GM23338 (cell line): Measurements from ENCODE around the gene CMKLR1.

Experiments
- CREB1 ChIP-seq: fragments of 250-450 bp; sonication (Bioruptor Pico); IDR thresholded peaks from 2 replicates; pipeline ENCODE4 v1.5.0; 2020; ENCODE audit warnings: low read depth, mild to moderate bottlenecking, moderate library complexity
- EZH2 ChIP-seq: fragments of 200-600 bp; sonication (generic); IDR thresholded peaks from one replicate; pipeline ENCODE4 v1.8.0; 2017; ENCODE audit warnings: antibody characterized with exemption, mild to moderate bottlenecking, low read depth; ENCODE audit not compliant: unreplicated experiment
- EZH2phosphoT487 ChIP-seq: fragments of 200-600 bp; sonication (generic); IDR thresholded peaks from one replicate; pipeline ENCODE4 v1.8.1; 2018; ENCODE audit warnings: antibody characterized with exemption; ENCODE audit not compliant: unreplicated experiment
- JUNB ChIP-seq: IDR thresholded peaks from one replicate; pipeline ENCODE4 v1.6.1; 2016; ENCODE audit warnings: antibody characterized with exemption; ENCODE audit not compliant: unreplicated experiment
- NANOG ChIP-seq: IDR thresholded peaks from 2 replicates; pipeline ENCODE4 v1.6.1; 2016; ENCODE audit warnings: antibody characterized with exemption, borderline replicate concordance
- POLR2AphosphoS5 ChIP-seq: IDR thresholded peaks from 2 replicates; pipeline ENCODE4 v1.6.1; 2016; ENCODE audit warnings: antibody characterized with exemption, low read depth
- STAT1 ChIP-seq: IDR thresholded peaks from one replicate; pipeline ENCODE4 v1.6.1; 2016; ENCODE audit warnings: antibody characterized with exemption; ENCODE audit not compliant: unreplicated experiment
- ZNF331 ChIP-seq: fragments of 250-450 bp; sonication (Bioruptor Pico); IDR thresholded peaks from 2 replicates; pipeline ENCODE4 v1.5.0; 2020; ENCODE audit warnings: low read depth, mild to moderate bottlenecking, moderate library complexity
- TF ChIP-seq, protein P1 (sequence below), 2 experiments: fragments of 200-600 bp in 1 of 2; sonication (generic) in 1 of 2; conservative IDR thresholded peaks; 2 replicates each; pipeline versions ENCODE4 v1.5.1 to v1.6.1; 2016 to 2017; ENCODE audit warnings: antibody characterized with exemption in 2 of 2, low read depth in 2 of 2, mild to moderate bottlenecking in 2 of 2, moderate library complexity in 1 of 2
- TF ChIP-seq, protein P2 (sequence below): IDR thresholded peaks from one replicate; pipeline ENCODE4 v1.6.1; 2018; ENCODE audit warnings: antibody characterized with exemption; ENCODE audit not compliant: unreplicated experiment

DNA sequence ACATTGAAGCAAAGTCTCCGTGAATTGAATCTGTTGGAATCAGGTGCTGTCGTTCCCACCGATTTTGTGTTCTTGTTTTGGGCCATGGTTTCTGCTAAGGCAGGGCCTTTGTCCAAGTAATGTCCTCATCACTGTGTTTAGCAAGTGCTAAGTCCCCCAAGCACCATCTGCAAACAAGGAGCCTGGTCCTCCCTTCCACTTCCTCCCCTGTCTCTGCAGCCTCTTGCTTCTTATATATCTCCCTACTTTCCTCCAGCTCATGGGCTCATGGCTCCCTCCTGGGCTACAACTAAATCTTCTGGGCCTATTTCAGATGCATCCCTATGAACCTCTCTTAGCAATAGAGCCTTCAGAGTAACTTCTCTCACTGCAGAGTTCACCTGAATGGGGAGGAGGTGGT is 25.8 kb upstream of the CMKLR1 start:
- TF ChIP-seq EZH2 (no peak), EZH2phosphoT487 (no peak), POLR2AphosphoS5 (no peak), STAT1 (no peak), CREB1 (CRISPR knock-in tag) (no peak), JUNB (no peak), NANOG (no peak), ZNF331 (no peak)
- TF ChIP-seq, protein P1, sequence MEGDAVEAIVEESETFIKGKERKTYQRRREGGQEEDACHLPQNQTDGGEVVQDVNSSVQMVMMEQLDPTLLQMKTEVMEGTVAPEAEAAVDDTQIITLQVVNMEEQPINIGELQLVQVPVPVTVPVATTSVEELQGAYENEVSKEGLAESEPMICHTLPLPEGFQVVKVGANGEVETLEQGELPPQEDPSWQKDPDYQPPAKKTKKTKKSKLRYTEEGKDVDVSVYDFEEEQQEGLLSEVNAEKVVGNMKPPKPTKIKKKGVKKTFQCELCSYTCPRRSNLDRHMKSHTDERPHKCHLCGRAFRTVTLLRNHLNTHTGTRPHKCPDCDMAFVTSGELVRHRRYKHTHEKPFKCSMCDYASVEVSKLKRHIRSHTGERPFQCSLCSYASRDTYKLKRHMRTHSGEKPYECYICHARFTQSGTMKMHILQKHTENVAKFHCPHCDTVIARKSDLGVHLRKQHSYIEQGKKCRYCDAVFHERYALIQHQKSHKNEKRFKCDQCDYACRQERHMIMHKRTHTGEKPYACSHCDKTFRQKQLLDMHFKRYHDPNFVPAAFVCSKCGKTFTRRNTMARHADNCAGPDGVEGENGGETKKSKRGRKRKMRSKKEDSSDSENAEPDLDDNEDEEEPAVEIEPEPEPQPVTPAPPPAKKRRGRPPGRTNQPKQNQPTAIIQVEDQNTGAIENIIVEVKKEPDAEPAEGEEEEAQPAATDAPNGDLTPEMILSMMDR (conservative IDR thresholded peaks at IDR 0.05; ENCODE audit: low read depth in 2 of 2): no peak
- TF ChIP-seq, protein P2, sequence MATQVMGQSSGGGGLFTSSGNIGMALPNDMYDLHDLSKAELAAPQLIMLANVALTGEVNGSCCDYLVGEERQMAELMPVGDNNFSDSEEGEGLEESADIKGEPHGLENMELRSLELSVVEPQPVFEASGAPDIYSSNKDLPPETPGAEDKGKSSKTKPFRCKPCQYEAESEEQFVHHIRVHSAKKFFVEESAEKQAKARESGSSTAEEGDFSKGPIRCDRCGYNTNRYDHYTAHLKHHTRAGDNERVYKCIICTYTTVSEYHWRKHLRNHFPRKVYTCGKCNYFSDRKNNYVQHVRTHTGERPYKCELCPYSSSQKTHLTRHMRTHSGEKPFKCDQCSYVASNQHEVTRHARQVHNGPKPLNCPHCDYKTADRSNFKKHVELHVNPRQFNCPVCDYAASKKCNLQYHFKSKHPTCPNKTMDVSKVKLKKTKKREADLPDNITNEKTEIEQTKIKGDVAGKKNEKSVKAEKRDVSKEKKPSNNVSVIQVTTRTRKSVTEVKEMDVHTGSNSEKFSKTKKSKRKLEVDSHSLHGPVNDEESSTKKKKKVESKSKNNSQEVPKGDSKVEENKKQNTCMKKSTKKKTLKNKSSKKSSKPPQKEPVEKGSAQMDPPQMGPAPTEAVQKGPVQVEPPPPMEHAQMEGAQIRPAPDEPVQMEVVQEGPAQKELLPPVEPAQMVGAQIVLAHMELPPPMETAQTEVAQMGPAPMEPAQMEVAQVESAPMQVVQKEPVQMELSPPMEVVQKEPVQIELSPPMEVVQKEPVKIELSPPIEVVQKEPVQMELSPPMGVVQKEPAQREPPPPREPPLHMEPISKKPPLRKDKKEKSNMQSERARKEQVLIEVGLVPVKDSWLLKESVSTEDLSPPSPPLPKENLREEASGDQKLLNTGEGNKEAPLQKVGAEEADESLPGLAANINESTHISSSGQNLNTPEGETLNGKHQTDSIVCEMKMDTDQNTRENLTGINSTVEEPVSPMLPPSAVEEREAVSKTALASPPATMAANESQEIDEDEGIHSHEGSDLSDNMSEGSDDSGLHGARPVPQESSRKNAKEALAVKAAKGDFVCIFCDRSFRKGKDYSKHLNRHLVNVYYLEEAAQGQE: no peak
